SH-SY5Y (cell line): ENCODE results near the gene HPCAL1.

Experiments
- GATA2 ChIP-seq: IDR thresholded peaks from 2 replicates; pipeline ENCODE4 v1.6.1; 2011; ENCODE audit warnings: mild to moderate bottlenecking, low read depth, low read length
- GATA3 ChIP-seq: IDR thresholded peaks from 2 replicates; pipeline ENCODE4 v1.6.1; 2011; ENCODE audit warnings: low read depth, mild to moderate bottlenecking, low read length, moderate library complexity

DNA sequence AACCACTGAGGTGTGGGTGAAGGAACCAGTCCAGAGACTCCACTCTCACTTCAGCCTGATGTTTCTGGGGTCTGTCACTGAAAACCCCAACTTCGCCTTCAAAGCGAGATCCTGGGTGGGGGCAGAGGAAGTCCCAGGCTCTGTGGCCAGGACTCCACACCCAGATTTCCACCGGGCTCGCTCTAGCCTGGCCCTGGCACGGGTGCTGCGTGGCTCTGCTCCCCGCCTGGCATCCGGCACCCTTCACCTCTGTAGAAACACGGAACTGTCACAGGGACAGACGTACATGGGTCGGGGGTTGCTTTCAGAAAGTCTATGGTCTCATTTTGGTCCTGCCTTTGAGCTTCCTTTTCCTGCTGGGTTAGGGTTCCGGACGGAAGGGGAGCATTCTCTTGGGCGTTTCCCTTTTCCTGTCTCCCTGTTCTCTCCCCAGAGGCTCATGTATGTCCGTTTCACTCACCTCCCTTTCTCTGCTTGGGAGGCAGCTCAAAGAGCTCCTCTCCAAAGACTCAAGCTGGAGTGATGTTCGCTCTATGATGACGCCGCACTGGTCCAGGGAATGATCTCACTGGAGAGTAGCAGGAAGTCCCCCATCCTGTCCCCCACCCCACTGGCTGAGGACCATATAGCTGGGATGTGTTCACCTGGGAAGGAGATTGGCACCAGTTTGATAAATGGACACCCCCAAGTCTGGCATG lies 103.9 kb downstream of the HPCAL1 start:
- TF ChIP-seq GATA3 (no peak), GATA2 (no peak)
